Adrenal gland (tissue), 5 donors: ENCODE results near the gene PTPRN2.

Source experiments
- CTCF ChIP-seq, 6 experiments: fragments of 450-650 bp in 4 of 6; fragments of 200-600 bp in 2 of 6; sonication (generic) in 1 of 6; IDR thresholded peaks; 1 replicate in 5 of 6; 2 replicates in 1 of 6; pipeline versions ENCODE4 v1.5.1 to v1.8.0; 2016 to 2021; ENCODE audit warnings: antibody characterized with exemption in 6 of 6, mild to moderate bottlenecking in 2 of 6, moderate library complexity in 1 of 6
- POLR2A ChIP-seq, 2 donors: fragments of 450-650 bp; IDR thresholded peaks; one replicate each; pipeline ENCODE4 v1.6.1; 2017; ENCODE audit warnings: antibody characterized with exemption in 2 of 2, mild to moderate bottlenecking in 2 of 2, moderate library complexity in 1 of 2
- donor health status: DM: no; HTN: no; CAD: no.

GRCh38 chr7:158371856-158372255, 215.8 kb downstream of the PTPRN2 start:
- TF ChIP-seq CTCF (IDR thresholded peaks at IDR 0.05) = no peak
- TF ChIP-seq POLR2A (IDR thresholded peaks at IDR 0.05) = no peak
